ENCODE results near the gene CLCN2.

Gene CLCN2

DNA sequence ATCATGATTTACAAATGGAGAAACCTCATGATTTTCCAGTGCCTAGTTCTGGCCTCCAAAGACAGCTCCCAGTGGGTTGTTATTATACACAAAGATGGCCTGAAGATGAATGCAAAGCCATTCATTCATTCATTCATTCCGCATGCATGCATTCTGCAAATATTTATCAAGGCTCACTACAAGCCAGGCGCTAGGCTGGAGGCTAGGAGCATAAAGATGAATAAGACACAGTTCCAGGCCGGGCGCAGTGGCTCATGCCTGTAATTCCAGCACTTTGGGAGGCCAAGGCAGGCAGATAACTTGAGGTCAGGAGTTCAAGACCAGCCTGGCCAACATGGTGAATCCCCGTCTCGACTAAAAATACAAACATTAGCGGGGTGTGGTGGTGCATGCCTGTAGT lies 64.8 kb downstream of the CLCN2 start:
- no peaks in the 10 kb centered on the region for H3K9me3 ChIP-seq (replicated peaks; ENCODE audit: low read length)
- peaks cover 20% of the 10 kb centered on the region for H3K27me3 ChIP-seq (ENCODE audit: control insufficient read depth, insufficient read depth, low read length)
- no peak overlapping the region for H3K9ac ChIP-seq (ENCODE audit: low read depth, low read length)
- H3K4me3 ChIP-seq (ENCODE audit: low read length) = no peak overlapping the region
- H3K4me1 ChIP-seq (ENCODE audit: control insufficient read depth, insufficient read depth, low read length) = peaks cover 13% of the 10 kb centered on the region
- H3K36me3 ChIP-seq (ENCODE audit: insufficient read depth, low read length) = peaks cover 17% of the 10 kb centered on the region
- no peak overlapping the region for H3K4me2 ChIP-seq (ENCODE audit: low read length)

Small RNAs within 50 kb of the gene (small RNA-seq; reads per million reads assigned to genes)
- 778 reads per million, percentile 99 among the genes with 10 or more reads in this experiment for gene SNORD66

Measured in skeletal muscle satellite cell (primary cell).